GM19463 (cell line): ENCODE results near the gene ARID1B.

Experiments
- ATAC-seq: cut with Tn5 transposase; IDR thresholded peaks from one replicate; pipeline ENCODE4 v1.9.1; 2021; ENCODE audit warnings: mild to moderate bottlenecking, moderate library complexity; ENCODE audit not compliant: unreplicated experiment

The ARID1B gene

DNA sequence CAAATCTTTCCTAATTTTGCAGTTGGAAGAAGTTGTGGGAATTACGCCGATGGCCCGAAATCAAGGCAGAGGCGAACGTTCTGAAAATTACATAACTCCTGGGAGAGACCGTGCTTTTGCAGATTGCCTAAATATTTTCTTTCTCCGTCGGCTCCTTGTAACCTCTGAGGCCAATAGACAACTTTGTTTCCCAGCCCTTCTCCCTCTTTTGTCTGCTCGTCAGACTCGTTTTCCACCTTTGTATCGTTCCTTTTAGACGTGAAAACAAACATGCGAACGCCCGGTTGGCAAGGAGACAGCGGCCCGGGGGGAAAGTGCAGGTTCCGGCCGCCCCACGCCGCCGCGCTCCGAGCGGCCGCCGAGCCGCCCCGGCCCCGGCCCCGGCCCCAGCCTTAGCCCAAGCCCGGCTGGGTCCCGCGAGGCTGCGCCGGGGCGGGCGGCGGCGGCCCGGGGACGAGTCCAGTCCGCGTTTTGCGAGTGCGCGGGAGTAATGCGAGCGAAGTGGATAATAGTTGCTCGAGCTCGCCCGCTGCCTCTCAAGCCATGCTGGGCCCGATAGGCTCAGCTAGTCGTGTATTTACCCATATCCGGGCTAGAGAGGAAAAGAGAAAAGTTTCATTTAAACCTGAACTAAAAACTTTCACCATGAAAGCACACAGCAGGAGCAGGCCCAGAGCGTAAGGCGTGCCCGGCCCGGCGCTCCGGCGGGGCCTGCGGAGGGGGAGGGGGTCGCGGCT lies at the start of gene ARID1B:
Gene ARID1B (plus strand): TSS at position 539 of the 737 bp plus-strand sequence. CDS start 303 bp downstream, outside the sequence.
- peak; percentile 43 for ATAC-seq

DNA sequence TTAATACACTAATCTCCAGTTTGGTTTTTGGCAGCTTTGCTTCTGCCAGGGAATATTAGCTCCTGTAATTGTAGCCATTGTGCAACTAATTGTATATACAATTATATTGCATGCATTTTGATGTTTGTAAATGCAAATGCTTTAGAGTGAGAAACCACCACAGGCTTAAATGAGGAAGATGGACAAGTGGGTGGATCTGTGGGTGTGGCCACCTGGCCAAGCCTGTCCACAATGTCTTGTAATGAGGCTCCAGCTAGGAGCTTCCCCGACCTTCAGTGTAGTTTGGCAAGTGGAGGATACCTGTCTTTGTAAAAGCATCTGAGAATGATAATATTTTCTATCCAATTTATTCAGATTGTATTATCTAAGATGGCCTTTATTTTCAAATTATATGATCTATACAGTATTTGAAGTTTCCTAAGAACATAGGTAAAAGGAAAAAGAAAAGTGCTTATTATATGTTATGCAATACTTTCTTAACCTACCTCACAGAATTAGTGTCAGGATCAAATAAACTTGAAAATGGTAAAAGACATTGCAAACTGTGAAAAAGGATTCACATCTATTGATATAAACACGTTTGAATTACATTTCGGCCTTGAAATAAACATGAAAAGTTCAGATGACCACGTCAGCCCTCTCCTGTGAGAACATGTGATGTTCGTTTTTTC lies 49.3 kb upstream of the ARID1B start:
- no peak for ATAC-seq

DNA sequence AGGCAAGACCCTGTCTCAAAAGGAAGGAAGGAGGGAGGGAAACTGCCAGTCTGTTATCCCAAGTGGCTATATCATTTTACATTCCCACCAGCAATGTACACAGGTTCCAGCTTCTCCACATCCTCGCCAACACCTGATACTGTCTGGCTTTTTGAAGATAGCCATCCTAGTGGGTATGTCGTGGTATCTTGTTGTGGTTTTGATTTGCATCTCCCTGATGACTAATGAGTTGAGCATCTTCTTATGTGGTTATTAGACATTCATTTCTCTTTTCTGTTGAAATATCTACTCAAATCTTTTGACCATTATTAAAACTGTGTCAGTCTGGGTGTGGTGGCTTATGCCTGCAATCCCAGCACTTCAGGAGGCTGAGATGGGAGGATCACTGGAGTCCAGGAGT lies 47.9 kb upstream of the ARID1B start:
- peak; percentile 88 for ATAC-seq

GRCh38 chr6:156731396-156731795 lies 45.8 kb upstream of the ARID1B start:
- no peak for ATAC-seq

GRCh38 chr6:156735751-156736150 lies 41.4 kb upstream of the ARID1B start:
- ATAC-seq = no peak

DNA sequence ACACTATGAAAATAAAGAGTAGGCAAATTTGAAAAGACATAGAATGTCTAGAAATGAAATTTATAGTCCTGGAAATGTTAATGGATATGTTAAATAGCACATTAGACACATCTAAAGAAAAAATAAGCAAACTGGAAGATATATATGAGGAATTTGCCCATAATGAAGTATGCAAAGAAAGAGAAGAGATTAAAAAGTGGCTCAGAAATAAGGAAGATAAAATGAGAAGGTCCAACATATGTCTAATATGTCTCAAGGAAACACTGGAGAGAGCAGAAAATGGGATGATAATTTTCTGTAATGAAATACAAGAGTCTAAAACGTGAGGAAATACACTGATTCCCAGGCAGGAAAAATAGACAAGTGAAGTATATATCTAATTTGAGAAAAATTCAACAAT lies 36.6 kb upstream of the ARID1B start:
- ATAC-seq = no peak

DNA sequence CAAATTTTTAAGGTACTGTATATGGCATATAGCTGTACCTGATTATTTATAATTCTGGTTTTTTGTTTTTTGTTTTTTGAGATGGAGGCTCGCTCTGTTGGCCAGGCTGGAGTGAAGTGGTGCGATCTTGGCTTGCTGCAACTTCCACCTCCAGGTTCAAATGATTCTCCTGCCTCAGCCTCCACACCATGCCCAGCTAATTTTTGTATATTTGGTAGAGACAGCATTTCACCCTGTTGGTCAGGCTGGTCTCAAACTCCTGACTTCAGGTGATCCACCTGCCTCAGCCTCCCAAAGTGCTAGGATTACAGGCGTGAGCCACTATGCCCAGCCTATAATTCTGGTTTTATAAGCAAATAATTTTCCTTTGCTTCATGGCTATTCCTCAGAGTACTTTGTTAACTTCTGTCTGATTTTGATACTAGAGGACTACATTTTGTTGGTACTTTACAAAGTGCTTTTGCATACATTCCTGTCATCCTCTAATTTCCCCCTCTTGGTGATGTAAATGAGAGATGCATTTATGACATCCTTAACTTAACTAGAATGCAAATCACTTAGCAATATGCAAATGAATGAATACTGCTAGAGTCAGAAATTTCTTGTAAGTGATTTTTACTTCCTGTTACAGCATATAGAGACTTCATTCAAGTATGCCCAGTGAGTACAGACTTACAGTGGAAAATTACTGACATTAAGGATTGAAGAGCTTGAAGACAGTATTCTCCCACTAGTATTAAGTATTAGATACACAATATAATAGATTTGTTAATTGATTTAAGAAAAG lies 35.7 kb upstream of the ARID1B start:
- ATAC-seq = no peak

- ATAC-seq = no peak
Measured at GRCh38 chr6:156747715-156748114, 29.5 kb upstream of the ARID1B start.

- ATAC-seq = no peak
Measured at GRCh38 chr6:156748504-156748903, 28.7 kb upstream of the ARID1B start.

GRCh38 chr6:156752666-156753301 lies 24.4 kb upstream of the ARID1B start:
- ATAC-seq = peak; percentile 73

GRCh38 chr6:156756630-156757610 lies 20.3 kb upstream of the ARID1B start:
- ATAC-seq = no peak

DNA sequence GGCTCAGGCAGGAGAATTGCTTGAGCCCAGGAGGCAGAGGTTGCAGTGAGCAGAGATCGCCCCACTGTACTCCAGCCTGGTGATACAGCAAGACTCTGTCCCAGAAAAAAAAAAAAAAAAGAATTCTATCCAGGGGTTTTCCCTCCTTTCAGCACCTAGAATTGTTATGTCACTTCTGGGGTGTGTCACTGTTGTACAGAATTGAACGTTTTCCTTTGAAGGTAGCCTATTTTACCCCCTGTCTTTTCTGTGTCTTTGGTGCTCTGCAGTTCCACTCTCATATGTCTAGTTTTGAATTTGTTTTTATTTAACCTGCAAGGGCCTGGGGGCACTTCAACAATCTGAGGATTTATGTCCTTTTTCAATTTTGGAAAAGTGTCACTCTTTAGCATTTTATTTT lies 19.3 kb upstream of the ARID1B start:
- no peak for ATAC-seq

DNA sequence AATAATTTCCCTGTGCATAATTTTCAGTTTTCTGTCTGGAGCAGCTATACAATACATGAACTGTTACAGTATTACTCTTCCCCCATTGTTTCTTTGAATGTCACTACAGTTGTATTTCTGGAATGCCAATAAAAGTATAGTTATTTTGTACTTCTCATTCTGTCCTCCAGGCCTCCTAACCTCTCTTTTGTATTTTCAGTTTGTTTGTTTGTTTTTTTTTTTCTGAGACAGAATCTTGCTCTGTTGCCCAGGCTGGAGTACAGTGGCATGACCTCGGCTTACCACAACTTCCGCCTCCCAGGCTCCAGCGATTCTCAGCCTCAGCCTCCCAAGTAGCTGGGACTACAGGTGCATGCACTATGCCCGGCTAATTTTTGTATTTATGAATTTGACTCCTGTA lies 16.8 kb upstream of the ARID1B start:
- no peak for ATAC-seq

DNA sequence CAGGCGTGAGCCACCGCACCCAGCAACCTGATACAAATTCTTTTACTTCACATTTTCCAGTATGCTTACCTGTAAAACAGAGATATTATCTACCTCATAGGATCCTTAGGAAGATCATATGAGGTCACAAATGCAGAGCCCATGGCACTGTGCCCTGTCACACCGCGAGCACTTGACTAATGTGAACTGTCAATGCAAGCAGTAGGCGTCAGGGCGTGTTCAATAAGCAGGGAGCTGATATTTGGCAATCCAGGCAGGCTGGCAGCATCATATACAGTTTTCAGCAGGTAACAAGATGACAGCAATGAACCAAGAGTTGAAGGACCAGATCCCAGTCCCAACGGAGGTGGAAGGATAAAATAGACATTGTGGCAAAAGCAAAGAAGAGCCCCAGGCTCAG lies 14.6 kb upstream of the ARID1B start:
- no peak for ATAC-seq

DNA sequence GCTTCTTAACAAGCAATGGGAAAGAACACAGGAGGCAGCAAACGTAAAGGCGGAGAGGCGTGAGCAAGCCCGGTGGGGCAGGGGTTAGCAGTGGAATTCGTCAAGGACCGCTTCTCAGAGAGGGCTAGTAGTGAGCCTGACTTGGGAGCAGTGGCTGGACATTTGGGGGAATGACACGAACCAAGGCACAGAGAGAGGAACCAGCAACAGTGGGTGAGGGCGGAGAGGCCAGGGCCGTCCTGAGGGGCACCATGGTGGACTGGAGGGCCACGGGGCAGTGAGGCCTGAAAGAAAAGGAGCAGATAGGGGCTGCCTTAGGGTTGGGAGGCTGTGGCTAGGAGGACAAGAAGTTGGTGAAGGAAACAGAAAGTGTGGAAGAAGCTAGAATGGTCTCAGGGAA lies 12.1 kb upstream of the ARID1B start:
- no peak for ATAC-seq

DNA sequence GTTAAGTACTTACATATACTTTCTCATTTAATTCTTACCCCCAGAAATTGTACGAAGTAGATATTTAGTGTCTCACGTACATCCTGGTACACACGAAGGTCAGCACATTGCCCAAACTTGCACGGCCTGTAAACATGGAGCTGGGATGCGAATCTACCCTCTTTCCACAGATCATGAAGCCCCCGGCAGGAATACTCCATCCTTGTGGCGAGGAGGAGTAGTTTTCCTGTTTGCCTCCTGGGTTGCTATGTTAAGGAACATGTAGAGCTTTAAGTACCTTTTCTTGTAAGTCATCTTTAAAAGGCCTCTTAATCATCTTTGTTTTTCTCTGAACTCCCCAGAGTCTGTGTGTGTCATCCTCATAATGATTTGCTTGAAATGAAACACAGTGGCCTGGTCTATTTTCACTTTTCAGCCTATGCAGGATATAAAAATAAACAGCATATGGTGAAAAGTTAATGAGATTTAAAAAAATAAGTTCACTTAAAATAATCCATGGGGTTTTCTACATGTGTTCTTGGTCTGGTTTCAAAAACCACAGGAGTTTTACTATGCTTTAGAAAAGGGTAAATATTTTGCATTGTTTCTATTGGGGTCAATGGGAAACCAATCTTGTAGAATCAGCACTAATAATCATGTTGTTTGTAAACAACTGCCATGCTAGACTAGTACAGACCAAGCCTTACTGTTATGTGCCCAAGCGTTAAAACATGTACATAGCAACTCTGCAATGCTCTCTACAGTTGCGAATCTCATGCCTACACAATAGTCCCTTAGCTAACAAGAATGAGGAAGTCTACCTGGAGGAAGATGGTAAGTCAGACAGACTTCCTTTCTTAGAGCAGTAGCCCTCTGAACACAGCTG lies 9.3 kb upstream of the ARID1B start:
- peak; percentile 87 for ATAC-seq

DNA sequence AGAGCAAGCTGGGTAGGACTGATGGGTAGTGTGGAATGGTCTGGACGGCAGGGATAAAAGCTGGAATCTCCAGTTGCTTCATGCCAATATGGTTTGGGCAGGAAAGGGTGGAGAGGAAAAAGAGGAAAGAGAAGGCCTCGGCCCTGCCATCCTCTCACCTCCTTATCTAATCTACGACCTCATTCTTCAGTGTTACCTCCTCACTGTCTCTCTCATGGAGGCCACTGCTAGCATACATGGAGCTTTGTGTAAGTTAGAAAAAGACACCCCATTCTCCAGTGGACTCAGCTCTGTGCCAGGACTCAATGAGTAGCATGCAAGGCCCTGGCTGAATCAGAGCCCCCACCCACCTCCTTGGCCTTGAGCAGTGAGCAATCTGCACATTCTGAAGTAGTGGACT lies 6.1 kb upstream of the ARID1B start:
- ATAC-seq = no peak

- no peak for ATAC-seq
Measured at GRCh38 chr6:156771761-156772160, 5.4 kb upstream of the ARID1B start.

DNA sequence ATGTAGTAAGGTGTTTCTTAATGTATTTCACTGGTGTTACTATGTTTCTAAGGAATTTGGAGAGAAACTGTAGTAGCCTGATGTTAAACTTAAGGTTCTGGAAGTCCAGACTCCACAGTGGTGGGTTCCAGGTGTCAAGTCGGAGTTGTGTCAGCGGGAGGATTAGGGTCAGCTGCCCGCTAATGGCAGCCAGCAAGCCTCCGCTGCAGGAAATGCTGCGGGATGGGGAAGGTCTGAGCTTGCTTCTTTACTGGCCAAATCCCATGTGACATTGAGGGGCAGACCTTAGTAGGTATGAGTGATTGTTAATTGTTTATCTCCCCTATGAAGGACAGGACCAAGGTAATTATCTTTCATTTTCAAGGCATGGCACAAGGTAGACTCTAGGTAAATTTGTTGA lies 3.7 kb upstream of the ARID1B start:
- no peak for ATAC-seq
